Spleen (tissue), 7 donors: ENCODE measurements around the gene RAB6A.

Experiments
- CTCF ChIP-seq, 11 experiments: fragments of 200-600 bp in 7 of 11; fragments of 450-650 bp in 4 of 11; sonication (generic) in 4 of 11; IDR thresholded peaks in 8 of 11; conservative IDR thresholded peaks in 3 of 11; 1 replicate in 7 of 11; 2 replicates in 4 of 11; pipeline versions ENCODE4 v1.4.0 to v1.8.0; 2016 to 2021; ENCODE audit warnings: antibody characterized with exemption in 11 of 11, inconsistent platforms in 4 of 11, mild to moderate bottlenecking in 1 of 11
- POLR2A ChIP-seq, 3 donors: fragments of 450-650 bp; IDR thresholded peaks; one replicate each; pipeline ENCODE4 v1.5.1; 2017; ENCODE audit warnings: antibody characterized with exemption in 3 of 3, mild to moderate bottlenecking in 1 of 3
- POLR2AphosphoS5 ChIP-seq, 3 donors: sonication (generic); formaldehyde crosslinking; IDR thresholded peaks; one replicate each; pipeline ENCODE4 v1.5.1; 2017; ENCODE audit warnings: antibody characterized with exemption in 3 of 3
- donor health status: DM: no; HTN: no; CAD: no; lungs with moderate emphysema.
- donor health status: DM: no; HTN: no; CAD: no.
- donor health status: DM: no; HTN: no; CAD: no.

GRCh38 chr11:73664877-73665276, 96.0 kb downstream of the RAB6A start:
- TF ChIP-seq CTCF (IDR thresholded peaks at IDR 0.05 in 8 of 11, conservative IDR thresholded peaks at IDR 0.05 in 3 of 11) (no peak), POLR2AphosphoS5 (IDR thresholded peaks at IDR 0.05) (no peak), POLR2A (IDR thresholded peaks at IDR 0.05) (no peak)
